ENCODE results near the gene GPRIN3.
A peak's percentile ranks its signal among the peaks of the same experiment; 100 is the strongest.
"Not testable (repeated sequence)": the region's sequence is repeated elsewhere in the genome, so short reads cannot be mapped to it uniquely, and the experiment has no call there.

The GPRIN3 gene

GRCh38 chr4:89311433-89311832 lies 3.8 kb upstream of the GPRIN3 start:
- DNase-seq, result no peak

DNA sequence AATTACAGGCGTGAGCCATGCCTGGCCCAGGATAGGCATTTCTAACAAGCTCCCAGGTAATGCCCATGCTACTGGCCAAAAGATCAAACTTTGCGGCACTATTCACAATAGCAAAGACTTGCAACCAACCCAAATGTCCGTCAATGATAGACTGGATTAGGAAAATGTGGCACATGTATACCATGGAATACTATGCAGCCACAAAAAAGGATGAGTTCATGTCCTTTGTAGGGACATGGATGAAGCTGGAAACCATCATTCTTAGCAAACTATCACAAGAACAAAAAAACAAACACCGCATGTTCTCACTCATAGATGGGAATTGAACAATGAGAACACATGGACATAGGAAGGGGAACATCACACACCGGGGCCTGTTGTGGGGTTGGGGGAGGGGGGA lies 1.6 kb upstream of the GPRIN3 start:
- DNase-seq, result not testable (repeated sequence)

GRCh38 chr4:89308161-89308500 lies 531 bp upstream of the GPRIN3 start:
- DNase-seq, result no peak

DNA sequence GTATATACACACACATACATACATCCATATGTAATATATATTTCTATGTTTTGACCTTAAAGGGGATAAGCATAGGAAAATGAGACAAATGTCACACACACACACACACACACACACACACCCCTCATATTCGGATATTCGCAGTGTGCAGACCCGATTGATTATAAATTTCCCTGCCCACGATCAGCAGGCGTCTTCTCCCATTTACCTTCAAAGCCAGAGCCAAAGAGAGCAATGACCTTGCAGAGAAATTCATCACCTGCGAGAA lies 488 bp downstream of the GPRIN3 start:
- no peak for DNase-seq

DNA sequence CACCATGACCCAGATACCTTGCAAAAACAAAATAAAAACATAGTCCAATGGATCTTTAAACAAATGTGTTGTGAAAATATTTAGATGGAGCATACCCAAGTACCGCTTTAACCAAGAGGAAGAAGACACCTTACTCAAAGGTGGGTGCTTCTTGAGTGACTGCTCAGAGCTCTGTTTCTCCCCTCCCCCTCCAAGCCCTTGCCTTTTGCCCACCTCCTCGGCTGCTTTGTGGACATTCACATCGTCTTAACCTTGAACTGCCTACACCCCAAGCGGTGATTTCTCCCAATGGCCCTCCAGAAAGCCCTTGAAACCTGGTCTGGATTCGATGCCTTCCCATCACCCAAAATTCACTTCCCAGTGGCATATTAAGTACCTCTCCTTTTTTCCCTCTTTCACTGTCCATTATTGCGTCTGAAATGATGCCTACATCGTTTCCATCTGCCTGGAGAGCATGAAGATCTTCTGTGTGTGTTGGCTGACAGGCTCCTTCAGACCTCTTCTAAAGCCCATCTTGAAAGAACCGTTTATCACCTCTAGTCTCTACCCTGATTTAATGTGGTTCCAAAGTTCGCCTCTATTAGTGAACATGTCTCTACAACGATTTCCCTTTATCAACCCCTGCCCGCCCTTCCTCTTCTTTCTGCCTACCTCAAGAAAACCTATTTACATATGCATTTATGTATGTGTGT lies 968 bp downstream of the GPRIN3 start:
- no peak for DNase-seq

- DNase-seq, result no peak
These were observed 1.7 kb downstream of the GPRIN3 start for GRCh38 chr4:89305712-89306437.

DNA sequence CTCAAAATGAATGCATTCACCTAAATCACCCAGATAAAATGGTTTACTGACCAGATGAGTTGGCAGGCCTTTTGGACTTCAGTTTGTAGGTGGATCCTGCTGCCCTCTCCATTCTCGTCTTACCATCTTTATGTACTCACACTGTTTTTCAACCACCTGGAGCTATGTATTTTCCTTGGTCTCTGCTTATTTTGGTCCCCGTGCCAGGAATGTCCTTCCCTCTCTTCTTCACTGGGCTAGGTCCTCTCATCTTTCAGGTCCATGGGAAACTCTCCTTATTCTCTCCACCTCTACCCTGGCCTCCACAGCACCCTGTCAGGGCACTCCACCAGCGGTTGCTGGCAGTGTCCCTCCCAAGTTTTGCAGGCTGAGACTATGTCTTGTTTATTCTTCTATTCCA lies 2.6 kb downstream of the GPRIN3 start:
- DNase-seq, result no peak

GRCh38 chr4:89303814-89304388 lies 3.7 kb downstream of the GPRIN3 start:
- peak; percentile 17 for DNase-seq

DNA sequence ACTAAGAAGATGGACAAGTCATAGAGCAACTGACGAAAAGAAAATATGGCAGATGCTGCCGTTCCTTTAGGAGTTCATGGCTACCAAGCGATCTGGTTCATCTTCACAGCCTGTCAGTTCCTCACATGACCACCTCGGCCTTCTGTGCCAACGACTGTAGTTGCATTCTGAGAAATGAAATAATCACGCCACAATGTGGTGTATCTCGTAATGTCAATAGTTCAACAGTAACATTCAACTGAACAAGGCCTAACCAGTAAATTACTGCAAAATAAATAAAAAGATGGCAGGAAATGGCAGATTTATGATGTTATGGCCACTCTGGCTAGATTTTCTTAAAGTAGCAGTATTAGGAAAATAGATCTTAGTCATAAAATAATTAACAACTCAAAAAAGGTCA lies 4.4 kb downstream of the GPRIN3 start:
- peak; percentile 15 for DNase-seq

GRCh38 chr4:89301902-89302301 lies 5.7 kb downstream of the GPRIN3 start:
- DNase-seq, result no peak

DNA sequence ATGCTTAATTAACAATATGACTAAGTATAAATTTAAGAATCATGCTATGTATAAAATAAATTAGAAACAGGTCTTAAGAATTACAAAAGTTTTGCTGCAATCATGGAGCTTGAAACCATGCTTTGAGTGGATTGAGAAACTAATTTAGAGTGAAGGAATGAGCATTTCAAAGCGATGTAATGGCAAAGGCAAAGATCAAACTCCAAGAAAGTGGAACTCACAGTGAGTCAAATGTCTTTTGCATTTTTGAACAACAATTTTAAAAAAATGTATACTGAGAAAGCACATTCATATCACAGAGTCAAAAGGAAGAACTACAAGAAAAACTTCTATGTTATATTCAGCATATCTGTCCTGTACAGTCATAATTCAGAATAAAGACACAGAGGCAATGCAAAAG lies 6.6 kb downstream of the GPRIN3 start:
- no peak for DNase-seq

DNA sequence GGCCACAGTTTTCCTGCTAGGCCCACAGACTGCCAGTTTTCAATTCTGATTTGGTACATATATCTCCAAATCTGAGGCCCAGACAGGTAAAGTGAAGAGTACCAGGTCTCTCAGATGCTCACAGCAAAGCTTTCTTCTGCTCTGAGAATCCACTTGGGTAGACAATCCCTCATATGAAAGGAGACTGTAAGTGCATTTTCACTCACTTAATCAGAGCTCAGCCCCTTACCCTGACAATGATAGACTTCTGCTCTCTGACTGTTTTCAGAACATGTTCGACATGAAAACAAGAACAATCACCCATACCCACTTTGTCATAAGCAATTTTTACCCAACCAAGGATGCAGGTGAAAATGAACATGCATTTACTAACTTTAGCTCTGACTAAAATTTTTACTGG lies 7.1 kb downstream of the GPRIN3 start:
- no peak for DNase-seq

DNA sequence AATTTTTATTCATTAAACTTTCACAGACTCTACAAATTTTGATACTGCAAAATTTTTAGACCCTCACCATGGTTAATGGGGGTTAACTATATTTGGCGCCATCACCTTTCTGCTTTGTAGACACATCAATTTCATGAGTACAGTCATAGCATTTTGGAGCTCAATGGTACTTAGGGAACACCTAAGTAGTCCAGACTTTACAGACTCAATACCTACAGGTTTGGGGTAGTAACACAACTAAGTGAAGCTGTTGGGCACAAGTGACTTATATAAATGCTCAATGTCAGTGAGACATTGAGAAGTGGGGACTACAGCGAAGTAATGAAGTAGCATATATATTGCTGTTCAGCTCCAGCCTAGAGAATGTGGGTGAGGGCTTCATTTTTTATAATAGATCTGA lies 7.5 kb downstream of the GPRIN3 start:
- no peak for DNase-seq

- DNase-seq, result peak; percentile 27
These were observed 8.3 kb downstream of the GPRIN3 start for GRCh38 chr4:89299153-89299791.

DNA sequence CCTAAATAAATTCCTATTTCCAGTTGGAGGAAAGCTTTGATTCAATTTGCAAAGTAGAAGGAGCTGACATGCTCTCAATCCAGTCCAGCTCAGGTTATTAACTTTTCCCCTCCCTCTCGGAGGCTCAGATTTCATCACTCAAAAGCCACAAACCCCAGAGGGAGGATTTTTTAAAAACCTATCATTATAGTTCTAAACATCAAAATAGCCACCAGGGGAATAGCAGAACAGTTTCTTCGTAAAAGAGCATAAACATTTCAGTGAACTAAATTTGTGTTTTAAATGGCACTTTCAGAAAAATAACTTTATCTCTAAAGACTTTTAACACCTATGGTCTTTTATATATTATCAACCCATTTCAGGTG lies 8.8 kb downstream of the GPRIN3 start:
- no peak for DNase-seq

DNA sequence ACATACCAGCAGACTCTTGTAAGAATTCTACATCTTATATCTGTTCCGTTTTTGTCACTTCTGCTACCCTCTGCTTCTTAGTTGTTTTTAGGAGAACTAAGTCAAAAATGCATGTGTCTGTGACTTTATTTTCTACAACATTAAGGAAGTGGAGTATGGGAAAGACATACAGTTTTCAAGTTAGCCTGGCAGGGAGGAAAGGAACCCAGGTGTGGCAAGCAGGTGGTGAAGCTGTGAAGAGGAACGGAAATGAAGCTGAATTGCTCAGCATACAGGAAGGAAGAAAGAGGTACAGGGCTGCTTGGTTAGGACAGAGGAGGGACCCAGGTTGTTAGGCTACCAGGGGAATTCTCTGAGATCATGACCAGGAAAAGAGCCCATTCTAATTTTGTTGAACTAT lies 9.4 kb downstream of the GPRIN3 start:
- DNase-seq, result no peak

GRCh38 chr4:89296896-89297295 lies 10.7 kb downstream of the GPRIN3 start:
- no peak for DNase-seq

DNA sequence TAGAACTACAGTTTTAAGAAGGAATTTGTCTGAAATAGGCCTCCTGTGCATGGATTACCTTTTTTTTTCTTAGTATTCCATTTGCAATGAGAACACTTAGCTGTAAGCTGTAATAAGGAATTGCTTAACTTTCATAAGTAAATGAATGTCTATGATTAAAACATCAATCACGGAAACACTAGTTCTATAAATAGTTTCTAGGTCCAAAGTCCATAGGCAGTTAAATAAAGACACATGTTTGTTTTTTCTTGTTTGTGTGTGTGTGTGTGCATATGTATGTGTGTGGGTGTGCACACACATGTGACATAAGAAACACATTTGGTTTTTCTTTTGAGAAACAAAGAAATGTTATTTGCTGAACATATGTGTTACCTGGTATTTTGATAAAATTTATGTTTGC lies 11.2 kb downstream of the GPRIN3 start:
- no peak for DNase-seq

GRCh38 chr4:89295415-89295927 lies 12.1 kb downstream of the GPRIN3 start:
- no peak for DNase-seq

- peak; percentile 39 for DNase-seq
These were observed 12.9 kb downstream of the GPRIN3 start for GRCh38 chr4:89294573-89295269.

DNA sequence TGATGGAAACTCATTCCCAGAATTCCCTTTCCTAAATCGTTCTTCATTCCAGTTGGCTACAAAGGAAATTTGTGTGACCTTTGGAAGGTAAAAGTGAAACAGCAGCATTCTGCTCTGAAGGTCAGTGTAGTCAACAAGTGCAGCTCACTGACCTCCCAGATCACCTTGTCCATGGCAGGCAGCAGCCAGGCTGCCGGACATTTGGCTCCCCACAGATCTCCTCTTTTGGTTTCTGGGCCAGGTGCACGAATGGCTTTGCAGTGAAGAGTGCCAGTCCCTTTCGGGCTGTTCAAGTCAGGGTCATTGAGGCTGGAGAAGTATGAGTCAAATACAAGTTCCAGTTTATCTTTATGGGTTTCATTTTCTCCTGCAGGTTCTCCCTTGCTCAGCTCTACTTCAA lies 14.3 kb downstream of the GPRIN3 start:
- DNase-seq, result no peak

GRCh38 chr4:89290727-89291516 lies 16.7 kb downstream of the GPRIN3 start:
- DNase-seq, result no peak

- no peak for DNase-seq
These were observed 18.3 kb downstream of the GPRIN3 start for GRCh38 chr4:89289312-89289711.

All from KG1 (cell line).